HTERT RPE-1 (cell line): ENCODE measurements around the gene ARHGAP21.
"Not testable (repeated sequence)": the region's sequence is repeated elsewhere in the genome, so short reads cannot be mapped to it uniquely, and the experiment has no call there.

ENCODE experiments used
- in situ Hi-C: fragments of 300-500 bp; cut with MboI; formaldehyde crosslinking; loops from 4 replicates; pipeline ENCODE4 v1.14.3; 2020; ENCODE audit warnings: low sequenced_read_pairs

Gene ARHGAP21

GRCh38 chr10:24685958-24686540 is 37.6 kb downstream of the ARHGAP21 start:
- in situ Hi-C loops: no loop called here

- in situ Hi-C loops: no loop called here
Measured at GRCh38 chr10:24683554-24683953, 40.1 kb downstream of the ARHGAP21 start.

DNA sequence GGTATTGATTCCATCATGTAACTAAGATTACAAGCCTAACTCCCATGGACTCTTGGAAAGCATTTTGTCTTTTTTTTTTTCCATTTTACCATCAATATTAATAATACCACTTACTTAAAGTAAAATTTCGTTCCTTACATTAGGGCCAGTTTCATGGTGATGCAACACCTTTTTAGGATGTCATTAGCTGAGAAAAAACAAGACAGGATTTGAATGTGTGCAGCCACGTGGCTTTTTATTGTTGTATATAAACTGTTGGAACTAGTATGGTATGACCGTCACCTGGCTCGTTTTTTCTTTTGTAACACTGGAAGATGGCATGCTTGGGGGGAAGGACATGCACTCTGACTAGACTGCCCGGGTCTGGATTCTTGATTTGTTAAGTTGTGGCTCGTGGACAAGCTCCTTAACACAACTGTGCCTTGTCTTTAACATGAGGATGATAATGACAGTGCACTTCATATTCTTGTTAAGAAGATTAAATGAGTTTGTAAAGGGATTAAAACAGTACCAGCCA is 42.1 kb downstream of the ARHGAP21 start:
- in situ Hi-C loops: no loop called here

DNA sequence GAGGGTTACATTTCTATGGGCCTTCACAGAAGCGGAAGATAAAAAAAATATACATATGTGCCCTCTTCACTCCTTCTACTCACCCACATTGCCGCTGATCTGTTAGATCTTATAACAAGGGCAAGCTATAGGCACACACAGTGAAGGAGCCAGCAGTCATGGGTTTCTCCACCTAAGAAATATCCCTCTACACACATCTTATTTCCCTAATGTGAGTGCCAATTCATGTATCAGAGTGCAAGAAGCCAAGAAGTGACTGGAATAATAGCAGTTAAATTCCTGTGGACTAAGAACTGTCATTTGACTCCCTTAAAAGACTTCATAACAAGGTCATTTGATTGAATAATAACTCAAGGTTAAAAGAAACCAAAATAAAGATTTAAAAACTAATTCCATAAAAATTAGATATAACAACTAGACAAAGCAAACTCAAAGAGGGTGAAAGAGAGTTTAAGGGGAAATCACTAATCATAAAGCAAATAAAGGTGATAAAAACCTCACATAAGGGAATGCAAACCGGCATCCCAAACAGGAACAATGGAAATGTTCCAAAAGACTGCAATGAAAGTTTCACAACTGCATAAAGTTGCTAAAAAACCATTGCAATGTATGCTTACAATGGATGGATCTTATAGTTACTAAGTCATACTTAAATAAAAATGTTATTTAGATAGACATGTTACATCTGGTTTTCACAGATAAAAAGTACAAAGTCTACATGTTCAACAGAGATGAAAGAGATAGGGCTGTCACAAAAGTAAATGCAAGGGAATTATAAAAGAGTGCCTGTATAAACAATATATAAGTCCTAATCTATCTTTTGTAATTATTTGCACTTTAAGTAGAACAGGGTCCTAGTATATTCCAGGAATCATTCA is 42.8 kb downstream of the ARHGAP21 start:
- in situ Hi-C loops: no loop called here

DNA sequence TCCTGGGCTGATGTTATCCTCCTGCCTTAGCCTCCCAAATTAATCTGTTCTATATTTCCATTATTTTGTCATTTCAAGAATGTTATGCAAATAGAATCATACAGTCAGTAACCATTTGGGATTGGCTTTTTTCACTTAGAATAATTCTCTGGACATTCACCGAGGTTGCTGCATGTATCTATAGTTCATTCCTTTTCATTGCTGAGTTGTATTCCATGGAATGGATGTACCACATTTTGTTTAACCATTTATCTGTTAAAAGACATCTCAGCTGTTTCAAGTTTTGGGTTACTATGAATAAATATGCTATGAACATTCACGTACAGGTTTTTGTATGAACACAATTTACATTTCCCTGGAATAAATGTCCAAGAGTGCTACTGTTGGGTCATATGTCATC is 44.9 kb downstream of the ARHGAP21 start:
- in situ Hi-C loops: no loop called here

GRCh38 chr10:24674892-24675632 is 48.6 kb downstream of the ARHGAP21 start:
- in situ Hi-C loops: no loop called here

DNA sequence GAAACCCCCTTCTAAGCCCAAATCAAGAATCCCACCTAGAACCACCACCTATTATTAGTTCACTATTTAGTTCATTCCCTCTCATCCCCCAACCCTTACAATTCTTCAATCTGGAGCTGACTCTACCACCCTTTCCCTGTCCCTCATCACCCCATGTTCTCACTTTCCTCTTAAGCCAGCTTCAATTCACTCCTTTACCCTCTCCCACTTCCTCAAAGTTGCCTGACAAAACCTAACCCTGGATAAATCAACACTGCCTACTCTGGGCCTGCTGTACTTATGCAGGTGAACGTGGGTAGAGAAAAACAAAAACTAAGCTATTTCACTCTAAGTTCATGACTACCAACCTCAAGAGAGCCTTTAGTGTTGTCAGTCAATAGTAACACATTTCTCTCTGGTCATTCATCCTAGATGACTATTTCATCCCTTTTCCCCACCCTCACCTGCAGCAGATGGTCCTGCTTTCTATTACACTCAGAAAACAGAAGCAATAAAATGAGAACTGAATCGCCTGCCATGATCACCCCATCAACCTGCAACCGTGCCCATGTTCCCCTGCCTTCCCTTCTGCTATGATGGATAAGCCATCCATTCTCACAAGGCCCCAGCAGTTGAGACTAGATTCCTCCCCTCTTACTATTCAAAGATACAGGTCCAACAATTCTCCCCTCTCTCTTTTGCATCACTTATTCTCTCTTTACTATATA is 52.6 kb downstream of the ARHGAP21 start:
- in situ Hi-C loops: no loop called here

DNA sequence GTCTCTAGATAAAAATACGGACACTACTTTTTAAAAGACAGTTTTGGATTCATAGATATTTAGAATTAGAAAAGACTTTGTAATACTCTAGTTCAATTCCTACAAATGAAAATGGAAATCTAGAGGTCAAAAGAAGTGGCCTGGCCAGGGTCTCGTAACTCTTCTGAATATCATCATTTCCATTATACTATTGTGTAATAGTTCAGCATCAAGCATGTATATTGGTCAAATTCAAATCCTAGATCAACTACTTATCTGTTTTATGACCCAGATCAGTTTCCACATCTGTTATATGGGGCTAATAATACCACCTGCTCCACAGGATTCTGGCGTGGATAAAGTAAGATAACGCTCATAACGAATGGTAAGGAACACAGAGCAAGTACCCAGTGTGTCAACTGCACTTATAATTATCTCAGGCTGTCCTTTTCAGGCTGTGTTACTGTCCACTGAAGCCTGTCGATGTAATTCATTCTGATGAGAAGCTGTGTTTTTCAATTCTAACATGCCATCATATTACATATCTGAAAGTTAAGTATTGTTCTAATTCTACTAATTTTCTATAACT is 54.3 kb downstream of the ARHGAP21 start:
- in situ Hi-C loops: no loop called here

GRCh38 chr10:24668247-24668646 is 55.4 kb downstream of the ARHGAP21 start:
- in situ Hi-C loops: no loop called here

GRCh38 chr10:24664991-24665390 is 58.7 kb downstream of the ARHGAP21 start:
- in situ Hi-C loops: no loop called here

GRCh38 chr10:24661376-24661775 is 62.3 kb downstream of the ARHGAP21 start:
- in situ Hi-C loops: no loop called here

GRCh38 chr10:24658319-24658718 is 65.4 kb downstream of the ARHGAP21 start:
- in situ Hi-C loops: not testable (repeated sequence)

- in situ Hi-C loops: not testable (repeated sequence)
Measured at GRCh38 chr10:24656326-24656725, 67.4 kb downstream of the ARHGAP21 start.

- in situ Hi-C loops: no loop called here
Measured at GRCh38 chr10:24652381-24652957, 71.2 kb downstream of the ARHGAP21 start.

- in situ Hi-C loops: no loop called here
Measured at GRCh38 chr10:24651923-24652322, 71.8 kb downstream of the ARHGAP21 start.

DNA sequence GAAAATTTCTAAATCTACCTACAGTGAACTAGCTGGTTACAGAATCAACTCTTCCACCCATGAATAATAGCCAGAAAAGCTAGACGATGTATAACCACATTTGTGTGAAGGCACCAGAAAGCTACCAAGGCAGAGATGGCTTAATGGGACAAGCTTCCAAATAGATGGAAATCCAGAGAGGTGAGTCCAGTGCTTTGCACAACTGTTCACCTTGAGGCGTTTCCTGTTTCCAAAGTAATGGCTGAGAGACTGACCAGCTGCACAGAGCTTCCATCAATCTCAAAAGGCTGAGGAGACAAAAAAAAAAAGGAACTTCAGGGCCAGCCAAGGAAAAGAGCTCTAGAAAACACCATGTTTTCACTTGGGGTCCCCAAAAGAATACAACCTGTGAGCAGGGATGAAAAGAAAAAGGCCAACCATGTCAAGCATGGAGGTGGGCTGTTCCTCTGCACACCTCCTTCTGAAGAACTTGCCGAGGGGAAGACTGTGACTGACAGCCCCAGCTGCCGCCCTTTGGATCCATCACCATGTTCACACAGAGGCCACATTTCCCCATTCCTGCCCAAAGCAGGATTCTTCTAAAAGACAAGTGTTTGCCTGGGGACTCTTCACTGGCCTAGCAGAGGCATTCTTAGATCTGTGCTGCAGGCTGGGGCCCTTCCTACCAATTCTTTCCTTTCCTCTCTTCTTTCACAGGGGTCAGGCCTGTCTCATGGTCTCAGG is 72.9 kb downstream of the ARHGAP21 start:
- in situ Hi-C loops: no loop called here

DNA sequence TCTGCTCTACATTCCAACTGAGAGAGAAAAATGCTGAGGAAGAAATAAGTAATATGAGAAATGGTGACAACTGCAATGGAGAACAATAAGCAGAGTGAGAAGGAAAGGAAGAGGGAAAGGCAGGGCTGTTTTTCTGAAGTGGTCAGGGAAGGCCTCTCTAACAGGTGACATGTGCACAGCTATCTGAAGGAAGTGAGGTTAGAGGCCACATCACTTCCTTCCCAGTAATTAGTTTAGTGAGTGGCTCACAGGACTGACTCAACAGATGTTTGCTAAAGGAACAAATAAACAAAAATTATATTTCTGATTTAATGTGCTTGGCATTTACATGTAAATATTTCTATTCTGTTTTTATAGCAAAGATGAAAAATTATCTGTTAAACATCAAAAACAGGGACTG is 77.9 kb downstream of the ARHGAP21 start:
- in situ Hi-C loops: no loop called here

GRCh38 chr10:24645022-24645421 is 78.7 kb downstream of the ARHGAP21 start:
- in situ Hi-C loops: no loop called here

DNA sequence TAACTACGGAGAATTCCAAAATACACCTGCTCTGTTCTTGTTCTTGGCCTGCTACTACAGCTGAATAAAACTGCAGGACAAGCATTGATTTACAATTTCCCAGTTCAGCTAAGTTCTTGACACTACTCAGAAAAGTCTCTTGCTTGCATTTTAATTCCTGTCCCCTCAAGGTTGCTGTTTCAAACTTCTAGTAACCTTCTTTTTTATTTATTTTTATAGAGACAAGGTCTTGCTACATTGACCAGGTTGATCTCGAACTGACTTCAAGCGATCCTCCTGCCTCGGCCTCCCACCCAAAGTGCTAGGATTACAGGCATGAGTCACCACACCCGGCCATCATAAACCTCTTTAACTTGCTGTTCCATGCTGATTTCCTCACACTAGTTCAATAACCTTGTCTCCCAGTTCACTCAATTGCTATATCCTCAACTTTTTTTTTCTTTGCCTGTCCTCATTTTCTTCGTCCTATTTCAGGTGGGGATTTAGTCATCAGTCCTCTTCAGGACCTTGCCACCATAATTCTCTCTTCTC is 79.9 kb downstream of the ARHGAP21 start:
- in situ Hi-C loops: no loop called here
